Natural killer cell (primary cell): Measurements from ENCODE around the gene VEPH1. TPM values are rescaled to one million over a fixed set of nuclear protein-coding genes. Genes with fewer than 3 reads are reported as not detected.

Source experiments
- ATAC-seq, 3 donors: fragments of 150-1000 bp in 2 of 3; fragments of 200-7000 bp in 1 of 3; cut with Tn5 transposase; 1 replicate in 1 of 3; 2 replicates in 2 of 3; pipeline ENCODE4 v1.10.0; 2021; ENCODE audit warnings: mild to moderate bottlenecking in 2 of 3, moderate library complexity in 2 of 3
- DNase-seq, 2 donors: peaks; one replicate each; pipeline versions ENCODE4 v3.0.0 to v3.0.0-alpha.2; 2013 to 2021; ENCODE audit warnings: mixed read lengths in 1 of 2
- H3K27ac ChIP-seq: one replicate; pipeline ENCODE4 v1.5.1; 2013; ENCODE audit warnings: mild to moderate bottlenecking, low read length
- H3K27me3 ChIP-seq: one replicate; pipeline ENCODE4 v1.6.1; 2013; ENCODE audit warnings: low read length; ENCODE audit not compliant: control insufficient read depth, insufficient read depth
- H3K36me3 ChIP-seq: one replicate; pipeline ENCODE4 v1.6.1; 2013; ENCODE audit warnings: low read length; ENCODE audit not compliant: control insufficient read depth, insufficient read depth
- H3K4me1 ChIP-seq: one replicate; pipeline ENCODE4 v1.6.1; 2013; ENCODE audit warnings: low read length; ENCODE audit not compliant: control insufficient read depth, insufficient read depth
- H3K4me3 ChIP-seq: one replicate; pipeline ENCODE4 v1.5.1; 2013; ENCODE audit warnings: low read length
- H3K9me3 ChIP-seq: one replicate; pipeline ENCODE4 v1.6.1; 2013; ENCODE audit warnings: low read length; ENCODE audit not compliant: control insufficient read depth, insufficient read depth
- H3K27ac Mint-ChIP-seq, 2 donors: one replicate each; pipeline ENCODE4 v1.8.0; 2022; ENCODE audit warnings: mild to moderate bottlenecking in 2 of 2, mixed read lengths in 2 of 2, moderate library complexity in 1 of 2
- H3K27me3 Mint-ChIP-seq, 2 donors: one replicate each; pipeline ENCODE4 v1.8.0; 2022; ENCODE audit warnings: low read depth in 2 of 2, mixed read lengths in 2 of 2
- H3K36me3 Mint-ChIP-seq: one replicate; pipeline ENCODE4 v1.8.0; 2022; ENCODE audit warnings: mixed read lengths
- H3K4me1 Mint-ChIP-seq, 2 donors: one replicate each; pipeline ENCODE4 v1.8.0; 2022; ENCODE audit warnings: mixed read lengths in 2 of 2
- H3K4me3 Mint-ChIP-seq: one replicate; pipeline ENCODE4 v1.8.0; 2022; ENCODE audit warnings: mild to moderate bottlenecking, moderate library complexity, mixed read lengths
- H3K9me3 Mint-ChIP-seq, 2 donors: one replicate each; pipeline ENCODE4 v1.8.0; 2022; ENCODE audit warnings: mixed read lengths in 2 of 2
- WGBS: methylation state at CpG from one replicate; pipeline ENCODE4 v1.1.7; 2013; ENCODE audit warnings: missing lambda C conversion rate; ENCODE audit not compliant: insufficient coverage; 5-methylcytosine and 5-hydroxymethylcytosine counted together
- intact Hi-C: fragments of 100-400 bp; cut with micrococcal nuclease; formaldehyde crosslinking; loops from one replicate; pipeline ENCODE4 v1.14.2; 2022
- total RNA-seq, 4 donors: library from RNA; stranded (reverse); fragments of 120-200 nt in 1 of 4; gene quantifications; one replicate each; pipeline versions ENCODE4 v1.2.3 to v1.2.4, GENCODE V29; 2013 to 2022
- TF ChIP-seq, protein P1 (sequence below): fragments of 200-600 bp; IDR thresholded peaks from one replicate; pipeline ENCODE4 v1.8.0; 2022; ENCODE audit warnings: antibody characterized with exemption

Gene VEPH1
- total RNA-seq, 3 donors from 2014 or later (not counting 1 experiment from before 2014, with no cell fraction given) = 0.41 to 1.3 (median 0.60) TPM

DNA sequence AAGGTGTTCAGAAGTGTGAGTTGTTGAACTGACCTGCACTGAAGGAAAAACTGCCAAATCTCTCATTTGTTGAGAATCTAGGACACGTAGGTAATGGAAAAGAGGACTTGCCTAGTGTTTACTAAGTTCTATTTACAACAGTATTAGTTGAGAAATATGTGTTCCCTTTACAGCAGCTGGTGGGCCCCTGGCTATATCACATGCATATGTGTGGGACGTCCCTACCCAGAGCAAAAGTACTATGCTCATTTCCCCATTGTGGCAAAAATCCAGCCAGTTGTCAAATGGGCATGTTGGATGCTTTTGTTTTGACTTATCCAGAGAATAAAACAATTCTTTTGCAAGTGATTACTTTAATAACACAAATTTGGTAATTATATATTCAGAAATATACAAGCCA lies 179.9 kb downstream of the VEPH1 start:
- Histone ChIP-seq H3K36me3 (no peaks in the 10 kb centered on the region), H3K4me3 (no peak overlapping the region), H3K27ac (no peak overlapping the region), H3K27me3 (no peaks in the 10 kb centered on the region), H3K4me1 (no peaks in the 10 kb centered on the region), H3K9me3 (no peaks in the 10 kb centered on the region)
- Mint-ChIP-seq H3K27me3 (no peaks in the 10 kb centered on the region), H3K36me3 (no peaks in the 10 kb centered on the region), H3K4me1 (no peaks in the 10 kb centered on the region), H3K9me3 (peaks cover 4% of the 10 kb centered on the region in 2 donors), H3K27ac (no peak overlapping the region), H3K4me3 (no peak overlapping the region)
- 73% methylated on average over 2 of the region's 2 CpGs for WGBS
- intact Hi-C loops = no loop called here
- DNase-seq = no peak
- no peak for ATAC-seq
- TF ChIP-seq, protein P1, sequence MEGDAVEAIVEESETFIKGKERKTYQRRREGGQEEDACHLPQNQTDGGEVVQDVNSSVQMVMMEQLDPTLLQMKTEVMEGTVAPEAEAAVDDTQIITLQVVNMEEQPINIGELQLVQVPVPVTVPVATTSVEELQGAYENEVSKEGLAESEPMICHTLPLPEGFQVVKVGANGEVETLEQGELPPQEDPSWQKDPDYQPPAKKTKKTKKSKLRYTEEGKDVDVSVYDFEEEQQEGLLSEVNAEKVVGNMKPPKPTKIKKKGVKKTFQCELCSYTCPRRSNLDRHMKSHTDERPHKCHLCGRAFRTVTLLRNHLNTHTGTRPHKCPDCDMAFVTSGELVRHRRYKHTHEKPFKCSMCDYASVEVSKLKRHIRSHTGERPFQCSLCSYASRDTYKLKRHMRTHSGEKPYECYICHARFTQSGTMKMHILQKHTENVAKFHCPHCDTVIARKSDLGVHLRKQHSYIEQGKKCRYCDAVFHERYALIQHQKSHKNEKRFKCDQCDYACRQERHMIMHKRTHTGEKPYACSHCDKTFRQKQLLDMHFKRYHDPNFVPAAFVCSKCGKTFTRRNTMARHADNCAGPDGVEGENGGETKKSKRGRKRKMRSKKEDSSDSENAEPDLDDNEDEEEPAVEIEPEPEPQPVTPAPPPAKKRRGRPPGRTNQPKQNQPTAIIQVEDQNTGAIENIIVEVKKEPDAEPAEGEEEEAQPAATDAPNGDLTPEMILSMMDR = no peak

DNA sequence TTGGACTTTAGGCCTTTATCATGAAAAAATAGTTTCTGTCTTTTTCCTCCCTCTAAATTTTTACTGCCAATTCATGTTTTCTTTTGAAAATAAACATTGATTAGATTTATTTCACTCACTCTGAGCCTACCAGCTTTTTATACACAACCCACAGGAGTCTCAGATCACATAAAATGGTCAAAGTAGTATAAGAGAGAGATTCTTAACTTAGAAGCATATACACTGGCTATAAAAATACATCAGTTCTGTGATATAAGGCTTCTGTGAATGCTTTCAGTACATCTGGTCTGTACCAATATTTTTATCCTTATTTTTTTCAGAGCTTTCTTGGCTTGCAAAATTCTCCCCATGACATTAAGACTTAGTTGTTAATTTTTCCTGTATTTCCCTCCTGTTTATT lies 183.5 kb downstream of the VEPH1 start:
- ATAC-seq = no peak
- no peaks in the 10 kb centered on the region for H3K4me1 Mint-ChIP-seq
- intact Hi-C loops = no loop called here

DNA sequence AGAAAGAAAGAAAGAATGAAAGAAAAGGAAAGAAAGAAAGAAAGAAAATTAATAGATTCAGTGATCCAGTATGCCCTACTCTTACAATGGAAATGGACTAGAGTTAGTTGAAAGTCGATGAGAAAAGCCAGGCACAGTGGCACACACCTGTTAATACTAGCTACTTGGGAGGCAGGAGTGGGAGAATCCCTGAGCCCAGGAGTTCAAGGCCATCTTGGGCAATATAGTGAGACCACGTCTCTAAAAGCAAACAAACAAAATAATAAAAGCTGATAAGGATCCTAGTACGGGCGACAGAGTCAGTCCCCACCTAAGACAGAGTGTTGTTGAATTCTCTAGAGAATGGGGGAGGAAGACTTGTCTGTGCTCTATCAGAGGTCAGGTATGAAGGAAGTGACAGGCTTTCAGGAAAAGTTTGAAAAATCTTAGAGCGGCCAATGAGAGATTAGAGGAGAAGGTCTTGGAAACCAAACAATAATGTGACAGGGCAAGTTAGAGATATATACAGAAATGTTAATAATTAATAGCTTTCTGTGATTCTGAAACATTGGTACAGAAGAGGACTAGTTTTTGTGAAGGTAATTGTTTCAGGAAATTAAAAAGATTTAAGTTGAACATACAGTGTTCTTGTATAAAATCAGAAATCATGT lies 184.5 kb downstream of the VEPH1 start:
- intact Hi-C loops = no loop called here
- Mint-ChIP-seq H3K36me3 (no peaks in the 10 kb centered on the region), H3K9me3 (peaks cover 0 to 2% of the 10 kb centered on the region in 2 donors), H3K27me3 (no peaks in the 10 kb centered on the region), H3K27ac (no peak overlapping the region), H3K4me1 (no peaks in the 10 kb centered on the region), H3K4me3 (no peak overlapping the region)
- WGBS = 97% methylated on average over 5 of the region's 5 CpGs
- no peak for DNase-seq
- no peaks in the 10 kb centered on the region for H3K4me1 ChIP-seq
- no peaks in the 10 kb centered on the region for H3K27me3 ChIP-seq
- TF ChIP-seq, protein P1 = no peak
- no peaks in the 10 kb centered on the region for H3K36me3 ChIP-seq
- H3K27ac ChIP-seq = no peak overlapping the region
- H3K4me3 ChIP-seq = no peak overlapping the region
- ATAC-seq = no peak
- H3K9me3 ChIP-seq = no peaks in the 10 kb centered on the region

More for the DNA sequence above, 183.5 kb downstream of the VEPH1 start:
- Mint-ChIP-seq H3K4me3 (no peak overlapping the region), H3K9me3 (peaks cover 0 to 2% of the 10 kb centered on the region in 2 donors), H3K27me3 (no peaks in the 10 kb centered on the region), H3K36me3 (no peaks in the 10 kb centered on the region), H3K27ac (no peak overlapping the region)
- no peak overlapping the region for H3K4me3 ChIP-seq
- DNase-seq = no peak
- no peaks in the 10 kb centered on the region for H3K36me3 ChIP-seq
- no peak overlapping the region for H3K27ac ChIP-seq
- no peaks in the 10 kb centered on the region for H3K9me3 ChIP-seq
- TF ChIP-seq, protein P1 = no peak
- no peaks in the 10 kb centered on the region for H3K4me1 ChIP-seq
- H3K27me3 ChIP-seq = no peaks in the 10 kb centered on the region

DNA sequence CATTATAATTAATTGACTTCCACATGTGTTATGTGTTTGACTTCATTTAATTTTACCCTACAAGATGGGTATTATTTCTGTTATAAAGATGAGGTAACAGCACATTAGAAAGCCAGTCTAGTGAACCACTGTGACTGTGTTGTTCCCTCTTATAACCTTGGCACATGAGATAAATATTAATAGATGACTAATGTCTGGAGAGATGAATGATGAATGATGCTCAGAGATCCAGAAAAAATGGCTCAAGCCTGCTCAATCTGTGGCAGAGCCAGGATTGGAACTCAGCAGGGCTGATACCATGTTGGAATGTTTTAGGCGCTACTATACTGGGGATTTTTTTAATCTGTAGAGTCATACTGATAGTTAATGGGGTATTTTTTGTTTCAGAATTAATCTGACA lies 185.3 kb downstream of the VEPH1 start:
- H3K4me3 ChIP-seq = no peak overlapping the region
- no peaks in the 10 kb centered on the region for H3K4me1 ChIP-seq
- no peak overlapping the region for H3K4me3 Mint-ChIP-seq
- no peak for ATAC-seq
- WGBS = 92% methylated on average over 1 of the region's 1 CpG
- DNase-seq = no peak
- peaks cover 0 to 2% of the 10 kb centered on the region in 2 donors for H3K9me3 Mint-ChIP-seq
- H3K27ac ChIP-seq = no peak overlapping the region
- intact Hi-C loops = no loop called here
- no peak overlapping the region for H3K27ac Mint-ChIP-seq
- no peaks in the 10 kb centered on the region for H3K27me3 ChIP-seq
- TF ChIP-seq, protein P1 = no peak
- no peaks in the 10 kb centered on the region for H3K36me3 Mint-ChIP-seq
- no peaks in the 10 kb centered on the region for H3K9me3 ChIP-seq
- no peaks in the 10 kb centered on the region for H3K36me3 ChIP-seq
- no peaks in the 10 kb centered on the region for H3K27me3 Mint-ChIP-seq
- no peaks in the 10 kb centered on the region for H3K4me1 Mint-ChIP-seq
